Measurements from ENCODE around the gene VSIR.

GRCh38 chr10:71816936-71817618 is 43.8 kb upstream of the VSIR start:
- TF ChIP-seq CTCF (IDR thresholded peaks at IDR 0.05) (no peak), POLR2A (IDR thresholded peaks at IDR 0.05) (no peak)

Measured in testis (tissue), 2 donors.